Osteocyte (in vitro differentiated cells): Measurements from ENCODE around the gene AKAP13. TPM values are rescaled to one million over a fixed set of nuclear protein-coding genes. Genes with fewer than 3 reads are reported as not detected.

ENCODE experiments used
- DNase-seq: peaks from one replicate; pipeline ENCODE4 v3.0.0; 2021; ENCODE audit warnings: mixed read lengths; ENCODE audit not compliant: unreplicated experiment; ENCODE audit errors: extremely low spot score
- H3K27ac Mint-ChIP-seq: one replicate; pipeline ENCODE4 v1.8.0; 2021; ENCODE audit warnings: mild to moderate bottlenecking, mixed read lengths; ENCODE audit not compliant: unreplicated experiment
- H3K27me3 Mint-ChIP-seq: one replicate; pipeline ENCODE4 v1.8.0; 2021; ENCODE audit warnings: mixed read lengths; ENCODE audit not compliant: unreplicated experiment
- H3K36me3 Mint-ChIP-seq: one replicate; pipeline ENCODE4 v1.8.0; 2021; ENCODE audit warnings: mixed read lengths; ENCODE audit not compliant: unreplicated experiment
- H3K4me1 Mint-ChIP-seq: one replicate; pipeline ENCODE4 v1.8.0; 2021; ENCODE audit warnings: mixed read lengths; ENCODE audit not compliant: unreplicated experiment
- H3K4me3 Mint-ChIP-seq: one replicate; pipeline ENCODE4 v1.8.0; 2021; ENCODE audit warnings: mild to moderate bottlenecking, moderate library complexity, mixed read lengths; ENCODE audit not compliant: unreplicated experiment
- H3K9me3 Mint-ChIP-seq: one replicate; pipeline ENCODE4 v1.8.0; 2021; ENCODE audit warnings: mixed read lengths; ENCODE audit not compliant: unreplicated experiment
- total RNA-seq: library from RNA; stranded (reverse); gene quantifications from 2 replicates; pipeline ENCODE4 v1.2.1, GENCODE V29; 2021
- TF ChIP-seq, protein P1 (sequence below): fragments of 200-600 bp; sonication (generic); IDR thresholded peaks from 2 replicates; pipeline ENCODE4 v1.5.0; 2021; ENCODE audit warnings: antibody characterized with exemption, mild to moderate bottlenecking, moderate library complexity

The AKAP13 gene
- total RNA-seq, 1 donor from 2014 or later, result 146 TPM

DNA sequence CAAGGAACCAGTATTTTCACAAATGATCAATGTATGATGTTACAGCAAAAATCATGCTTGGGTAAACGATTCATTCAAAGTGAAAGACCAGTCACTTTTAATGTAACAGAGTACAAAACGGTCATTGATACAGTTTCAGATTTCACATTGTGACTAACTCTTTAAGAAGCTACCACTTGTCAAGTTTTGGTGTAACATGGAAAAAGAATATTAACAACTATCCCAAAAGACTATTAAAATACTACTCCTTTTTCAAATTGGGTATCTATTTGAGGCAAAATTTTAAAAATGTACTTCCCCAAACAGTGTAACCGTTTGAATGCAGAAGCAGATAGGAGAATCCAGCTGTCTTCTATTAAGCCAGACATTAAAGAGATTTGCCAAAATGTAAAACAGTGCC is 31.7 kb downstream of the AKAP13 start:
- TF ChIP-seq, protein P1, sequence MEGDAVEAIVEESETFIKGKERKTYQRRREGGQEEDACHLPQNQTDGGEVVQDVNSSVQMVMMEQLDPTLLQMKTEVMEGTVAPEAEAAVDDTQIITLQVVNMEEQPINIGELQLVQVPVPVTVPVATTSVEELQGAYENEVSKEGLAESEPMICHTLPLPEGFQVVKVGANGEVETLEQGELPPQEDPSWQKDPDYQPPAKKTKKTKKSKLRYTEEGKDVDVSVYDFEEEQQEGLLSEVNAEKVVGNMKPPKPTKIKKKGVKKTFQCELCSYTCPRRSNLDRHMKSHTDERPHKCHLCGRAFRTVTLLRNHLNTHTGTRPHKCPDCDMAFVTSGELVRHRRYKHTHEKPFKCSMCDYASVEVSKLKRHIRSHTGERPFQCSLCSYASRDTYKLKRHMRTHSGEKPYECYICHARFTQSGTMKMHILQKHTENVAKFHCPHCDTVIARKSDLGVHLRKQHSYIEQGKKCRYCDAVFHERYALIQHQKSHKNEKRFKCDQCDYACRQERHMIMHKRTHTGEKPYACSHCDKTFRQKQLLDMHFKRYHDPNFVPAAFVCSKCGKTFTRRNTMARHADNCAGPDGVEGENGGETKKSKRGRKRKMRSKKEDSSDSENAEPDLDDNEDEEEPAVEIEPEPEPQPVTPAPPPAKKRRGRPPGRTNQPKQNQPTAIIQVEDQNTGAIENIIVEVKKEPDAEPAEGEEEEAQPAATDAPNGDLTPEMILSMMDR, result no peak
- peaks cover 4% of the 10 kb centered on the region for H3K9me3 Mint-ChIP-seq
- H3K27ac Mint-ChIP-seq, result peak overlapping the region; percentile 66
- H3K27me3 Mint-ChIP-seq, result no peaks in the 10 kb centered on the region
- peaks cover 2% of the 10 kb centered on the region for H3K36me3 Mint-ChIP-seq
- DNase-seq, result no peak
- peak overlapping the region; percentile 29 for H3K4me3 Mint-ChIP-seq
- H3K4me1 Mint-ChIP-seq, result peaks cover 75% of the 10 kb centered on the region

- Mint-ChIP-seq H3K27ac (peak overlapping the region; percentile 88), H3K4me1 (peaks cover 70% of the 10 kb centered on the region), H3K36me3 (peaks cover 2% of the 10 kb centered on the region), H3K27me3 (no peaks in the 10 kb centered on the region), H3K4me3 (peak overlapping the region; percentile 68), H3K9me3 (peaks cover 3% of the 10 kb centered on the region)
- DNase-seq, result no peak
- TF ChIP-seq, protein P1, result no peak
Observed at GRCh38 chr15:85412956-85413854, 32.8 kb downstream of the AKAP13 start.

DNA sequence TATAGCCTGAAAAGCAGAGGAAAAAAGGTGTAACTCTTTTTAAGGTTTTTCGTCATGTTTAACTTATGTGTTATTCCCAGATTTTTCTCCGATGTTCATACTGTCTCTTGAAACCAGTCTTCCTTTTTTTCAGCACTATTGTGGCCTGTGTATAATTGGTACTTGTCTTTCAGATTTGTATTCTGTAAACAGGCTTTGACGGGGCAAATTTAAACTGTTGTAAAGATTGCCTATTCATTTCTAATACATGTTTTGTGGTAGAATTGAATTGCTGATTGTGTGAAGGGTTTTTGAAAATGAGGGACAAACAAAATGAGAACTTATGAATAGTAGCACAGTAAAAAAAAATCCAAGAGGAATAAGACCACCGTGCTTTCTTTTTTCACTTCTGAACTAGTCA is 33.6 kb downstream of the AKAP13 start:
- Mint-ChIP-seq H3K36me3 (peaks cover 2% of the 10 kb centered on the region), H3K4me1 (peaks cover 63% of the 10 kb centered on the region), H3K9me3 (no peaks in the 10 kb centered on the region), H3K4me3 (peak overlapping the region; percentile 6), H3K27me3 (no peaks in the 10 kb centered on the region), H3K27ac (peak overlapping the region; percentile 75)
- TF ChIP-seq, protein P1, result no peak
- DNase-seq, result no peak

DNA sequence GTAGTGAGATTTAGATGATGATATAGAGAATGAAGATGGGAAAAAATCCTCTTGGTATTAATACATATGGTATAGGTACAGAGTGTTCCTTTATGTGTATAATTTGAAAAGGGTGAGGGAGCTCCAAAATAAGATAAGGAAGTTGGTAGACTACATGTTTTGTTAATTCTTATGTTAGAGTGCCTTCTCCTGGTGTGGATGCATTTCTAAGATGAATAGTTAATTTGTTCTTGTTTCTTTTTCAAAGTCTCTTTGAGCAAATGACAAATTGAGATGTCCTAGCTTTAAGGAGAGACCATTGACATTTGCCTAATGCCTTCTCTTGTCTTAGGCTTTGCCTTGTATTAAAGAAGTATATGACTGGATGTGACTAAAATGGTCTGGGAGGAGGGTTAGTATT is 34.1 kb downstream of the AKAP13 start:
- Mint-ChIP-seq H3K4me1 (peaks cover 68% of the 10 kb centered on the region), H3K27me3 (no peaks in the 10 kb centered on the region), H3K4me3 (peak overlapping the region; percentile 14), H3K27ac (peak overlapping the region; percentile 75), H3K9me3 (no peaks in the 10 kb centered on the region), H3K36me3 (peaks cover 2% of the 10 kb centered on the region)
- no peak for DNase-seq
- TF ChIP-seq, protein P1, result peak; percentile 42

DNA sequence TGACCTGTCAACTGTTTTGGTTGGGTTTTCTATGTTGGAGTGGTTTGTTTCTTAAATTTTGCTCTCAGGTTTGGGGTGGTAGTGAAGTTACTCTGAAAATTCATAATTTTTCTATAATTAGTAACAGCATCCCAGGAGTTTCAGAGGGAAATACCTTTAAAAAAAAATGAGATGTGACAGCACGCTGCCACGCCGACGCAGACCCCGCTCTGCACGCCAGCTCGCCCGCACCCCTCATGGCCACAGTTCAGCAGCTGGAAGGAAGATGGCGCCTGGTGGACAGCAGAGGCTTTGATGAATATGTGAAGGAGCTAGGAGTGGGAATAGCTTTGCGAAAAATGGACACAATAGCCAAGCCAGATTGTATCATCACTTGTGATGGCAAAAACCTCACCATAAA is 34.6 kb downstream of the AKAP13 start:
- Mint-ChIP-seq H3K9me3 (no peaks in the 10 kb centered on the region), H3K36me3 (peaks cover 2% of the 10 kb centered on the region), H3K4me3 (peak overlapping the region; percentile 14), H3K27me3 (no peaks in the 10 kb centered on the region), H3K4me1 (peaks cover 69% of the 10 kb centered on the region), H3K27ac (peak overlapping the region; percentile 75)
- TF ChIP-seq, protein P1, result peak; percentile 0
- DNase-seq, result no peak
